GM18502 (cell line): ENCODE results near the gene PTPN3.

Experiments
- ATAC-seq: cut with Tn5 transposase; IDR thresholded peaks from one replicate; pipeline ENCODE4 v1.9.1; 2021; ENCODE audit warnings: mild to moderate bottlenecking; ENCODE audit not compliant: unreplicated experiment, poor library complexity

PTPN3 gene

GRCh38 chr9:109478051-109478563 is 20.0 kb downstream of the PTPN3 start:
- no peak for ATAC-seq

GRCh38 chr9:109477258-109478050 is 20.7 kb downstream of the PTPN3 start:
- ATAC-seq = peak; percentile 72

GRCh38 chr9:109476642-109477257 is 21.4 kb downstream of the PTPN3 start:
- no peak for ATAC-seq

GRCh38 chr9:109475526-109475925 is 22.6 kb downstream of the PTPN3 start:
- no peak for ATAC-seq

- no peak for ATAC-seq
Measured at GRCh38 chr9:109474944-109475343, 23.2 kb downstream of the PTPN3 start.

GRCh38 chr9:109474170-109474569 is 23.9 kb downstream of the PTPN3 start:
- no peak for ATAC-seq

- no peak for ATAC-seq
Measured at GRCh38 chr9:109473329-109473728, 24.8 kb downstream of the PTPN3 start.

- ATAC-seq = no peak
Measured at GRCh38 chr9:109471475-109472393, 26.4 kb downstream of the PTPN3 start.

GRCh38 chr9:109469646-109470358 is 28.3 kb downstream of the PTPN3 start:
- peak; percentile 98 for ATAC-seq

GRCh38 chr9:109468927-109469326 is 29.2 kb downstream of the PTPN3 start:
- ATAC-seq = no peak

GRCh38 chr9:109467936-109468335 is 30.2 kb downstream of the PTPN3 start:
- ATAC-seq = no peak

GRCh38 chr9:109466623-109467590 is 31.2 kb downstream of the PTPN3 start:
- no peak for ATAC-seq

GRCh38 chr9:109463924-109464625 is 34.0 kb downstream of the PTPN3 start:
- ATAC-seq = peak; percentile 72

- ATAC-seq = no peak
Measured at GRCh38 chr9:109460576-109460975, 37.5 kb downstream of the PTPN3 start.

- ATAC-seq = no peak
Measured at GRCh38 chr9:109459423-109459822, 38.7 kb downstream of the PTPN3 start.

GRCh38 chr9:109458453-109459211 is 39.5 kb downstream of the PTPN3 start:
- ATAC-seq = no peak

GRCh38 chr9:109456811-109457210 is 41.3 kb downstream of the PTPN3 start:
- no peak for ATAC-seq

- ATAC-seq = no peak
Measured at GRCh38 chr9:109455861-109456260, 42.2 kb downstream of the PTPN3 start.
